Ishikawa (cell line): ENCODE data around the gene CEP95.
A peak's percentile ranks its signal among the peaks of the same experiment; 100 is the strongest.

Experiments
- CEBPB ChIP-seq: IDR thresholded peaks from 2 replicates; pipeline ENCODE4 v1.6.1; 2012
- CREB1 ChIP-seq: IDR thresholded peaks from 2 replicates; pipeline ENCODE4 v1.6.1; 2012; ENCODE audit warnings: low read depth
- EGR1 ChIP-seq: IDR thresholded peaks from 2 replicates; pipeline ENCODE4 v1.6.1; 2012
- EP300 ChIP-seq: IDR thresholded peaks from 2 replicates; pipeline ENCODE4 v1.6.1; 2012; ENCODE audit warnings: borderline replicate concordance
- FOXM1 ChIP-seq: IDR thresholded peaks from 2 replicates; pipeline ENCODE4 v1.6.1; 2012; ENCODE audit warnings: low read depth, borderline replicate concordance
- NFIC ChIP-seq: IDR thresholded peaks from 2 replicates; pipeline ENCODE4 v1.6.1; 2012
- RAD21 ChIP-seq: IDR thresholded peaks from 2 replicates; pipeline ENCODE4 v1.6.1; 2012; ENCODE audit warnings: low read depth
- TAF1 ChIP-seq: IDR thresholded peaks from 2 replicates; pipeline ENCODE4 v1.6.1; 2012; ENCODE audit warnings: low read depth, mild to moderate bottlenecking
- TCF12 ChIP-seq: IDR thresholded peaks from 2 replicates; pipeline ENCODE4 v1.6.1; 2012; ENCODE audit warnings: low read depth
- TEAD4 ChIP-seq: IDR thresholded peaks from 2 replicates; pipeline ENCODE4 v1.6.1; 2012
- YY1 ChIP-seq: IDR thresholded peaks from 2 replicates; pipeline ENCODE4 v1.6.1; 2012; ENCODE audit warnings: low read depth
- ZBTB7A ChIP-seq: IDR thresholded peaks from 2 replicates; pipeline ENCODE4 v1.6.1; 2012; ENCODE audit warnings: low read depth
- TF ChIP-seq, protein P1 (sequence below): IDR thresholded peaks from 2 replicates; pipeline ENCODE4 v1.6.1; 2012
- TF ChIP-seq, protein P2 (sequence below): IDR thresholded peaks from 2 replicates; pipeline ENCODE4 v1.6.1; 2012; ENCODE audit warnings: low read depth, mild to moderate bottlenecking
- TF ChIP-seq, protein P3 (sequence below): IDR thresholded peaks from 2 replicates; pipeline ENCODE4 v1.6.1; 2012

The CEP95 gene

DNA sequence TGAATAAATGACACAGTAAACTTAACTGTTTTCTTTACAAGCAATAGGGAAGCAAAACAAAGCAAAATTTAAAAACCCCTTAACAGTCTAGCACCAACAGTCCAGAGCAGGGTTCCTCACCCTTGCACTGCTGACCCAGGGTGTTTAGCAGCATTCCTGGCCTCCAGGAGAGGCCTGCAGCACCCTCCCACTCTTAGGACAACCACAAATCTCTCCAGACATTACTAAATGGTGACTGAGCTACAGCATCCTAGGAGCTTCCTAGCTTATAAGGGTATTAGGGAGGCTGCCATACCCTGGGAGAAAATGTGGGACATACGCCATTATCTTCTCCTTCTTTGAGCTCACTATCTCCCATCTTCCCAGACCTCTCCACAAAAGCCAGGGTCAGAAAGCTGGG, 25.8 kb upstream of the CEP95 start:
- no peak for TF ChIP-seq NFIC
- TF ChIP-seq TAF1 = no peak
- no peak for TF ChIP-seq EP300
- no peak for TF ChIP-seq ZBTB7A
- TF ChIP-seq, protein P1, sequence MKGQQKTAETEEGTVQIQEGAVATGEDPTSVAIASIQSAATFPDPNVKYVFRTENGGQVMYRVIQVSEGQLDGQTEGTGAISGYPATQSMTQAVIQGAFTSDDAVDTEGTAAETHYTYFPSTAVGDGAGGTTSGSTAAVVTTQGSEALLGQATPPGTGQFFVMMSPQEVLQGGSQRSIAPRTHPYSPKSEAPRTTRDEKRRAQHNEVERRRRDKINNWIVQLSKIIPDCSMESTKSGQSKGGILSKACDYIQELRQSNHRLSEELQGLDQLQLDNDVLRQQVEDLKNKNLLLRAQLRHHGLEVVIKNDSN = no peak
- no peak for TF ChIP-seq YY1
- TF ChIP-seq CREB1 = no peak
- TF ChIP-seq, protein P2, sequence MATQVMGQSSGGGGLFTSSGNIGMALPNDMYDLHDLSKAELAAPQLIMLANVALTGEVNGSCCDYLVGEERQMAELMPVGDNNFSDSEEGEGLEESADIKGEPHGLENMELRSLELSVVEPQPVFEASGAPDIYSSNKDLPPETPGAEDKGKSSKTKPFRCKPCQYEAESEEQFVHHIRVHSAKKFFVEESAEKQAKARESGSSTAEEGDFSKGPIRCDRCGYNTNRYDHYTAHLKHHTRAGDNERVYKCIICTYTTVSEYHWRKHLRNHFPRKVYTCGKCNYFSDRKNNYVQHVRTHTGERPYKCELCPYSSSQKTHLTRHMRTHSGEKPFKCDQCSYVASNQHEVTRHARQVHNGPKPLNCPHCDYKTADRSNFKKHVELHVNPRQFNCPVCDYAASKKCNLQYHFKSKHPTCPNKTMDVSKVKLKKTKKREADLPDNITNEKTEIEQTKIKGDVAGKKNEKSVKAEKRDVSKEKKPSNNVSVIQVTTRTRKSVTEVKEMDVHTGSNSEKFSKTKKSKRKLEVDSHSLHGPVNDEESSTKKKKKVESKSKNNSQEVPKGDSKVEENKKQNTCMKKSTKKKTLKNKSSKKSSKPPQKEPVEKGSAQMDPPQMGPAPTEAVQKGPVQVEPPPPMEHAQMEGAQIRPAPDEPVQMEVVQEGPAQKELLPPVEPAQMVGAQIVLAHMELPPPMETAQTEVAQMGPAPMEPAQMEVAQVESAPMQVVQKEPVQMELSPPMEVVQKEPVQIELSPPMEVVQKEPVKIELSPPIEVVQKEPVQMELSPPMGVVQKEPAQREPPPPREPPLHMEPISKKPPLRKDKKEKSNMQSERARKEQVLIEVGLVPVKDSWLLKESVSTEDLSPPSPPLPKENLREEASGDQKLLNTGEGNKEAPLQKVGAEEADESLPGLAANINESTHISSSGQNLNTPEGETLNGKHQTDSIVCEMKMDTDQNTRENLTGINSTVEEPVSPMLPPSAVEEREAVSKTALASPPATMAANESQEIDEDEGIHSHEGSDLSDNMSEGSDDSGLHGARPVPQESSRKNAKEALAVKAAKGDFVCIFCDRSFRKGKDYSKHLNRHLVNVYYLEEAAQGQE = no peak
- TF ChIP-seq RAD21 = no peak
- TF ChIP-seq CEBPB = no peak
- no peak for TF ChIP-seq FOXM1

DNA sequence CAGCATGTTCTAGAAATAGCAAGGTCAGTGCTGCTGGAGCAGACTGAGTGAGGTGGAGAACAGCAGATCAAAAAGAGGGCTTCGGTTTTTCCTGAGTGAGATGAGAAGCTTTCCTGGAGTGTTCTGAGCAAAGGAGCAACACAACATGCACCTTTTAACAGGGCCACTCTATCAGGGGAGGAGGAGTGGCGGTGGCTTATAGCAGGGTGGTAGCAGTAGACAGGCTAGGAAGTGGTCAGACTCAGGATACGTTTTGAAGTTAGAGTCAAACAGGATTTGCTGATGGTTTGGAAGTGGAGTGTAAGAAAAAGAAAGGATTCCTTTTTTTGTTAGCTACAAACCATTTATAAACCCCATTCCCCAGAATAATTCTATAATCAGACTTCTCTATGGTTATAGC, 22.4 kb upstream of the CEP95 start:
- TF ChIP-seq TEAD4 = no peak
- no peak for TF ChIP-seq TAF1
- TF ChIP-seq CREB1 = no peak
- TF ChIP-seq ZBTB7A = no peak
- no peak for TF ChIP-seq NFIC
- no peak for TF ChIP-seq CEBPB
- TF ChIP-seq EP300 = no peak
- no peak for TF ChIP-seq FOXM1
- TF ChIP-seq EGR1 = no peak
- TF ChIP-seq TCF12 = no peak
- TF ChIP-seq, protein P2 = no peak
- TF ChIP-seq YY1 = no peak

DNA sequence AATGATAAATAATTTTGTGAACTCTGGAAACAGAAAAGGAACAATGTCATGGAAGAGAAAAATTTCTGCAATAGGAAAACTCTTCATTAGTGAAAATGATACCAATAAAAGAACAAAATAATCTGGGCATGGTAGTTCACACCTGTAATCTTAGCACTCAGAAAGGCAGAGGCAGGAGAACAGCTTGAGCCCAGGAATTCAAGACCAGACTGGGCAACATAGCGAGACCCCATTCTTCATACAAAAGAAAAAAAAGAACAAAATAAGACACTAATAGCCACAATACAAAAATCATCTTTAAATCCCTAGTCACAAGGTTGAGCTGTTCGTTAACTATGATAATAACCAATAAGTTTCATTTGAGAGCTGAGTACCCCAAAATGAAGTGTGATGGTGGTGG, 18.5 kb upstream of the CEP95 start:
- TF ChIP-seq TEAD4 (no peak), RAD21 (no peak), EP300 (no peak), ZBTB7A (no peak), CREB1 (no peak), FOXM1 (no peak), NFIC (no peak), TCF12 (no peak), YY1 (no peak), CEBPB (no peak), EGR1 (no peak), TAF1 (no peak)
- TF ChIP-seq, protein P1 = no peak
- TF ChIP-seq, protein P3, sequence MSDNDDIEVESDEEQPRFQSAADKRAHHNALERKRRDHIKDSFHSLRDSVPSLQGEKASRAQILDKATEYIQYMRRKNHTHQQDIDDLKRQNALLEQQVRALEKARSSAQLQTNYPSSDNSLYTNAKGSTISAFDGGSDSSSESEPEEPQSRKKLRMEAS = no peak

DNA sequence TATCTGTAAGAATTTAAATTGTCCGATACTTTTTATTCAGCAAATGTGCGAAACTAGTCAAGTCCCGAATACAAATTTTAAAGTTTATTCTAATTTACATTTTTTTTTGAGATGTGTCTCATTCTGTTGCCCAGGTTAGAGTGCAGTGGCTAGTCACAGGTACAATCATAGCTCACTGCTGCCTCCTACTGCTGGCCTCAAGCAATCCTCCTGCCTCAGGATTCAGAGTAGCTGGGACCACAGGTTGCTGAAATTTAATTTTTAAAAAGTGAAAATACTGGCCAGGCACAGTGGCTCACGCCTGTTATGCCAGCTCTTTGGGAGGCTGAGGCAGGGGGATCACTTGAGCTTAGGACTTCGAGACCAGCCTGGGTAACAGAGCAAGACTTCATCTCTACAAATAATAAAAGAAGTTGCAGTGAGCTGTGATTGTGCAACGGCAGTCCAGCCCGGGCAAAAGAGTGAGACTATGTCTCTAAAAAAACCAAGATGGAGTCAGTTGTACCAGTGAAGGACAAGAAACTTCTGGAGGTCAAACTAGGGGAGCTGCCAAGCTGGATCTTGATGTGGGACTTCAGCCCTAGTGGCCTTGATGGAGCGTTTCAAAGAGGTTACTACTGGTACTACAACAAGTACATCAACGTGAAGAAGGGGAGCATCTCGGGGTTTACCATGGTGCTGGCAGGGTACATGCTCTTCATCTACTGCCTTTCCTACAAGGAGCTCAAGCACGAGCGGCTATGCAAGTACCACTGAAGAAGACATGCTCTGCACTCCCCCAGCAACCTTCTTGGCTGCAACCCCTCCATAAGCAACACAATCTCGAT, 15.5 kb upstream of the CEP95 start:
- TF ChIP-seq RAD21 = peak; percentile 72
- TF ChIP-seq, protein P3 = no peak

DNA sequence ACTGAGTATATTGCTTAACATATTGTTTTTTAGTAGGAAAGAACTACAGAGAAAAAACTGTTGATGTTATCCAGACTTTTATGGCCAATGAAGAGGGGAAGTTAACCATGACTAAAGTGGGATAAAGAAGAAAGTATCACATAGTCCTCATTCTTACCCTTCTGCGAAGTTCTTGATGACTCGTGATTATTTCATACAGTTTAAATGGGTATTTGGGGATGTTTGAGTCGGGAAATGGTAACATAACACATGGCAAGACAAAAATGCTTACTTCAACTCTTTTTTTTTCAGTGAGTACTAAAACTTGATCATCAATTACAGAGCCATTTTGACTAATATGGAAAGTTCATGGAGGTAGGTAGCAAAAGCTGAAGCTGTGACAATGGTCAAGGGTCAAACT, 14.8 kb upstream of the CEP95 start:
- TF ChIP-seq EP300 (no peak), RAD21 (no peak), FOXM1 (no peak)

DNA sequence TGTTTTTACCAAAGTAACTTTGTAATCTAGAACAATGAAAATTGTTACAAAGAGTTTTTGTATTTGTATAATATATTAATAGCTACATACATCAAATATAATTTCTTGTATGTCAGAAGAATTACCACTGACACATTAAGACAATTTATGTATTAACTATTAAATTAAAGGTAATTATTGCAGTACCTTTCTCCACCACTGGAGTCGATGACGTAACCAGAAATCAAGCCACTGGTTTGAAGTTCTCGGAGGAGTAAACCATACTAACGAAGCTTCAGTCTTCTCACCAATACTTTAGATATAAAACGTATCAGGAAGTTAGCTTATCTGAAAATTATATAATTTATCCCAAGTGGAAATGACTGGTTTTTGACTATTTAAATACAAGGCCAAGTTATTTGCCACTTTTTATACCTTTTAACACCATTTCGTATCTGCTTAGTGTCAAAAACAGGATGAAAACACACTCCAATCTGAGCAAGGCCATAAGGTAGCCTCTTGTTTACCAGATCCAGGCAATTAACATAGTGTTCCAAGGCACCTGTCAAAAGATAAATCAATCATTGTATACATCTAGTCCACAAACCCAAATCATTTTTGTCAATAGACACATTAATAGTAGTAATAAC, 14.2 kb upstream of the CEP95 start:
- no peak for TF ChIP-seq YY1
- no peak for TF ChIP-seq EP300
- peak; percentile 69 for TF ChIP-seq CEBPB
